Measurements from ENCODE around the gene HAO2. TPM values are rescaled to one million over a fixed set of nuclear protein-coding genes. Genes with fewer than 3 reads are reported as not detected.
A peak's percentile ranks its signal among the peaks of the same experiment; 100 is the strongest.
"Not testable (repeated sequence)": the region's sequence is repeated elsewhere in the genome, so short reads cannot be mapped to it uniquely, and the experiment has no call there.

Gene HAO2
- total RNA-seq, result not detected

- H3K27ac Mint-ChIP-seq, result no peak within 1 kb of the TSS
- no peak for DNase-seq (ENCODE audit: low spot score in 2 of 2)
- no peak for ATAC-seq
- H3K9me3 Mint-ChIP-seq, result no peaks in the 10 kb centered on the region
- H3K36me3 Mint-ChIP-seq, result no peaks in the 10 kb centered on the region
Observed at GRCh38 chr1:119368554-119368953, at the start of gene HAO2. HAO2 (plus strand) TSS chr1:119368785; CDS start chr1:119381086, 12,301 bp downstream.

DNA sequence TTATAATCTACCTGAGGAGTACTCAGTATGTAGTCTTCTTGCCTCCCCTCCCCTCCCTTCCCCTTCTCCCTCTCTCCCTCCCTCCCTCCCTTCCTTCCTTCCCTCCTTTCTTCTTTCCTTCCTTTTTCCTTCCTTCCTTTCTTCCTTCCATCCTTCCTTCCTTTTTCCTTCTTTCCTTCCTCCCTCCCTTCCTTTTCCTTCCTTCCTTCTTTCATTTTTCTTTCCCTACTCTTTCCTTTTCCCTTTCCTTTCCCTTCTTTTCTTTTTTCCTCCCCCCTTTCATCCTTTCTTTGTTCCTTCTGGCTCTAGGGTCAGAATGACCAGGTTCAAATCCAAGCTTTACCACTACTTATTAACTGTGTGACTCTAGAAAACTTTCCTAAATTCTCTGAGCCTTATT, 48.5 kb upstream of the HAO2 start:
- no peak for ATAC-seq
- no peaks in the 10 kb centered on the region for H3K9me3 Mint-ChIP-seq
- H3K36me3 Mint-ChIP-seq, result no peaks in the 10 kb centered on the region
- no peak overlapping the region for H3K27ac Mint-ChIP-seq
- no peak for DNase-seq (ENCODE audit: low spot score in 2 of 2)

- ATAC-seq, result no peak
- H3K27ac Mint-ChIP-seq, result no peak overlapping the region
- no peaks in the 10 kb centered on the region for H3K9me3 Mint-ChIP-seq
- no peak for DNase-seq (ENCODE audit: low spot score in 2 of 2)
- no peaks in the 10 kb centered on the region for H3K36me3 Mint-ChIP-seq
Observed at GRCh38 chr1:119321666-119322419, 46.7 kb upstream of the HAO2 start.

- Mint-ChIP-seq H3K9me3 (no peaks in the 10 kb centered on the region), H3K36me3 (no peaks in the 10 kb centered on the region), H3K27ac (no peak overlapping the region)
- DNase-seq (ENCODE audit: low spot score in 2 of 2), result no peak
- no peak for ATAC-seq
Observed at GRCh38 chr1:119323216-119323982, 45.2 kb upstream of the HAO2 start.

DNA sequence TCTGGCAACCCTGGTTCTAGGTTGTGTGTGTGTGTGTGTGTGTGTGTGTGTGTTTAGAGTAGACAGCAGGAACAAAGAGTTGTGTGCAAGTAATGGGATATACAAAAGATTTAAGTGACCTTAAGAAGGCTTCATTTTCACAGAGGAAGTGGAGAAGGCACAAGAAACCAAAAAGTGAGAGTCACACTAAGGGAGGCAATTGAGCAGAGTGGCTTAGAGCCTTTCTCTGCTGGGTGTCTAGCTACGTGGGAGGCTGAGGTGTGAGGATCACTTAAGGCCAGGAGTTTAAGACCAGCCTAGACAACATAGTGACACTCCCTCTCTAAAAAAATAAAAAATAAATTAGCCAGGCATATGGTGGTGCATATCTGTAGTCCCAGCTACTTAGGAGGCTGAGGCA, 44.4 kb upstream of the HAO2 start:
- ATAC-seq, result no peak
- DNase-seq (ENCODE audit: low spot score in 2 of 2), result no peak

GRCh38 chr1:119326251-119326650, 42.3 kb upstream of the HAO2 start:
- H3K27ac Mint-ChIP-seq, result no peak overlapping the region

More for the DNA sequence above, 44.4 kb upstream of the HAO2 start:
- H3K9me3 Mint-ChIP-seq, result no peaks in the 10 kb centered on the region
- no peak overlapping the region for H3K27ac Mint-ChIP-seq
- H3K36me3 Mint-ChIP-seq, result no peaks in the 10 kb centered on the region

DNA sequence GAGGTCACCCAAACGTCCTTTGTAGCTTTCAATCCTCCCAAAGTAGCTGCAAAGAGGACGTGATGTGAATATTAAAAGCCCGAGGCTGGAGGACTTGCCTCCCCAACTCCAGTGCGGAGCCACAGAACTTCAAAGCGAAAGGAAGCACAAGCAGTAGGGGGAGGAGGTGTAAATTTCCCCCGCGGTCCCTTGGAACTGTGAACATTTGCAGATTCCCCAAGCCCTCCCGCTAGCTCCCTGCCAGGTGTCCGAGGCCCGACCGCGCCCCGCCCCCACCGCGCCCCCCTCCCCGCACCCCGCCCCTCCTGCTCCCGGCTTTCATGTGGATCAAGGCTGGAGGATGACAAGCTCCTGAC, 41.5 kb upstream of the HAO2 start:
- Mint-ChIP-seq H3K9me3 (no peaks in the 10 kb centered on the region), H3K27ac (no peak overlapping the region), H3K36me3 (no peaks in the 10 kb centered on the region)
- ATAC-seq (peak; percentile 13 to 37), DNase-seq (ENCODE audit: low spot score in 2 of 2) (peak in 1 of 2 donors; percentile 5)

More at GRCh38 chr1:119326251-119326650, 42.3 kb upstream of the HAO2 start:
- no peak for ATAC-seq
- Mint-ChIP-seq H3K36me3 (no peaks in the 10 kb centered on the region), H3K9me3 (no peaks in the 10 kb centered on the region)
- no peak for DNase-seq (ENCODE audit: low spot score in 2 of 2)

- Mint-ChIP-seq H3K36me3 (no peaks in the 10 kb centered on the region), H3K27ac (no peak overlapping the region), H3K9me3 (no peaks in the 10 kb centered on the region)
- DNase-seq (ENCODE audit: low spot score in 2 of 2) (peak in 1 of 2 donors; percentile 22), ATAC-seq (peak; percentile 67 to 73)
Observed at GRCh38 chr1:119327450-119328155, 41.0 kb upstream of the HAO2 start.

GRCh38 chr1:119329541-119330461, 38.8 kb upstream of the HAO2 start:
- DNase-seq (ENCODE audit: low spot score in 2 of 2) (no peak), ATAC-seq (no peak)
- H3K27ac Mint-ChIP-seq, result no peak overlapping the region
- H3K36me3 Mint-ChIP-seq, result no peaks in the 10 kb centered on the region
- no peaks in the 10 kb centered on the region for H3K9me3 Mint-ChIP-seq

DNA sequence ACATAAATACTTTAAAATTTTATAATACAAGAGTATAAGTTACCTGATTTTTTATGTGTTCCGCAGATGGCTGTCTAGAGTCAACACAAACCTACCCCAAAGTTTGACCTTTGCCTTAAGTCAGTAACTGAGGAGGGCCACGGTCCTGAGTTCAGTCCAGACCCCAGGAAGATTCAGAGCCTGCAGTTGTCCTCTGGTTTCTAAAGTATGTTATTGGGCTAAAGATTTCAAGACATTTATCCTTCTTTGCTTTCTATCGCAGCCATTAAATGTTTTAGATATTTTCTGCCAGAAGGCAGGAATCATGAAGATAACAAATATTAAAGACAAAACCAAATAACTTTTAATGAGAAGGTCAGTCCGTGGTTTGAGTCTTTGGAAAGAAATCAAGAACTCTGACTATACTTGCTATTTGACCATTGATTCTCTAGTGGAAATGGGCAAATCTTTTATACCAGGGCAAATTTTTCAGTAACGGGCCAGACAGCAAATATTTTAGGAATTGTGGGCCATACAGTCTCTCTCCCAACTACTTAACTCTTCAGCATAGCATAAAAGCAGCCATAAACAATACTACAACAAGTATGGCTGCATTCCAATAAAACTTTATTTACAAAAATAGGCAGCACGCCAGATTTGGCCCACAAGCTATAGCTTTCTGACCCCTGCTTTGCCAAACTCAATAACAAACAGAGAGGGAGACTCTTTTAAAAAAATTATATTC, 38.0 kb upstream of the HAO2 start:
- no peaks in the 10 kb centered on the region for H3K36me3 Mint-ChIP-seq
- H3K9me3 Mint-ChIP-seq, result no peaks in the 10 kb centered on the region
- DNase-seq (ENCODE audit: low spot score in 2 of 2) (no peak), ATAC-seq (no peak)
- H3K27ac Mint-ChIP-seq, result no peak overlapping the region

DNA sequence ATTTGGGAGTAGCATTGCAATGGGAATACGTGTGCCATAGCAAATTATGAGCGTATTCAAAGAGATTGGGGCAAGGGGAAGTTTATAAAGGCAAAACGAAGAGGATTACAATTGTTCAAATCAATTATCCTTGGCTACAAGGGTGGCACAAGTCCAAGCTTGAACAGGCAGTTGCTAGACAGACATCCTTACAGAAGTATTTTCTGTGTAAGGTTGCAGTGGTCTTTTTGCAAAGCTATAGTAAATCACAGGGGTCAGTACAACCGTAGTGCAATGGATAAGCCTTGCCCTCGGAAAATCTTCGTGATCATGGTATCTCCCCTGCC, 37.4 kb upstream of the HAO2 start:
- ATAC-seq (no peak), DNase-seq (ENCODE audit: low spot score in 2 of 2) (no peak)
- Mint-ChIP-seq H3K9me3 (no peaks in the 10 kb centered on the region), H3K27ac (no peak overlapping the region), H3K36me3 (no peaks in the 10 kb centered on the region)

GRCh38 chr1:119331915-119332314, 36.7 kb upstream of the HAO2 start:
- DNase-seq (ENCODE audit: low spot score in 2 of 2) (no peak), ATAC-seq (no peak)
- no peak overlapping the region for H3K27ac Mint-ChIP-seq
- no peaks in the 10 kb centered on the region for H3K36me3 Mint-ChIP-seq
- H3K9me3 Mint-ChIP-seq, result no peaks in the 10 kb centered on the region

DNA sequence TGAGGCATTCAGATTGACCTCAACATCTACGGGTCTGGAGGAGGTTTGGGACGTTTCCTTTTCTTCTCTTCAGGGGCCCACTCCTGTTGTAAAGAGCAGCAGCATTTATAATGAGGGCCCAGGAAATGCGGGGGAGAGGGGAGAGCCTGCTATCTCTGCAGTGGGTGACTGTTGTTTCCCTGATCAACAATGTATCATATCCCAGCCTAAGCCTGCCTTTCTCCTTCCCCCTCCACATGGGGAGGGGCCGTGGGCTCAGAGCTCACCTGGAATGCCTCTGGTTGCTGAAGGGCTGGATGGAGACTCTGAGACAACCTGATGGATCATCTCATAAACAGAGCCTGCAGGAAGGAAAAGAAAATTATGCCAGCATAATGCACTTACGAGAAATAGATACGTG, 36.0 kb upstream of the HAO2 start:
- no peaks in the 10 kb centered on the region for H3K36me3 Mint-ChIP-seq
- ATAC-seq (no peak), DNase-seq (ENCODE audit: low spot score in 2 of 2) (no peak)
- no peak overlapping the region for H3K27ac Mint-ChIP-seq
- no peaks in the 10 kb centered on the region for H3K9me3 Mint-ChIP-seq

- DNase-seq (ENCODE audit: low spot score in 2 of 2), result no peak
- ATAC-seq, result no peak
- H3K27ac Mint-ChIP-seq, result no peak overlapping the region
- H3K36me3 Mint-ChIP-seq, result no peaks in the 10 kb centered on the region
- no peaks in the 10 kb centered on the region for H3K9me3 Mint-ChIP-seq
Observed at GRCh38 chr1:119333163-119333896, 35.3 kb upstream of the HAO2 start.

DNA sequence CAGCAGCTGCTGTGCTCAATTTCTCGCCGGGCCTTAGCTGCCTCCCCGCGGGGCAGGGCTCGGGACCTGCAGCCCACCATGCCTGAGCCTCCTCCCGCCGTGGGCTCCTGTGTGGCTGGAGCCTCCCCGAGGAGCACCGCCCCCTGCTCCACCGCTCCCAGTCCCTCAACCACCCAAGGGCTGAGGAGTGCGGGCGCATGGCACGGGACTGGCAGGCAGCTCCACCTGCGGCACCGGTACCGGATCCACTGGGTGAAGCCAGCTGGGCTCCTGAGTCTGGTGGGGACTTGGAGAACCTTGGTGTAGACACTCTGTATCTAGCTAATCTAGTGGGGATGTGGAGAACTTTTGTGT, 34.7 kb upstream of the HAO2 start:
- not testable (repeated sequence) for H3K27ac Mint-ChIP-seq; ATAC-seq; H3K9me3 Mint-ChIP-seq; H3K36me3 Mint-ChIP-seq; DNase-seq (ENCODE audit: low spot score in 2 of 2)

Measured in activated naive CD4-positive, alpha-beta T cell treated with anti-CD3 and anti-CD28 coated beads, Interleukin-2, amount 50 U/mL, for 72 hours (primary cell).